ENCODE data around the gene EPHB2.

Gene EPHB2

DNA sequence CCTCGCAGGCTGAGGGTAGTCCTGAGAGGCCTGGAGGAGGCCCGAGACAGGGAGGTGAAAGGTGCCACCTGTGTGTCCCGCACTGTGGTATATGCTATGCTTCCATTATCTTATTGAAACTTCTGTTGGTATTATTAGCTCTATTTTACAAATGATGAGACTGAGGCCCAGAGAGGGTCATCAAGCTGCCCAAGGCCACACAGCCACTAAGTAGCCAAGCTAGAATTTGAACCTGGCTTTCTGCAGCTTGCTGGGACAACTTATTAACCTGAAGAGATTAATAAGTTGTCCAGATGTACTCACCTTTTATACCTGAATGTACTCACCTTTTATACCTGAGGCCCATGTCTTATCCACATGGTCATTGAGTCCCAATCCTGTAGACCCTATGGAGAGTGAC lies 83.0 kb downstream of the EPHB2 start:
- Histone ChIP-seq H3K4me3 (ENCODE audit: low read length) (no peak overlapping the region), H3K9me2 (replicated peaks; ENCODE audit: insufficient read depth, low read length) (no peaks in the 10 kb centered on the region), H4K20me1 (ENCODE audit: insufficient read depth, low read length) (no peaks in the 10 kb centered on the region), H3K27me3 (replicated peaks; ENCODE audit: insufficient read depth, low read length) (peaks cover 98% of the 10 kb centered on the region), H3K9ac (ENCODE audit: low read length) (no peak overlapping the region), H3K79me2 (ENCODE audit: low read length) (no peaks in the 10 kb centered on the region), H3F3A (ENCODE audit: insufficient read depth, low read length) (no peaks in the 10 kb centered on the region), H3K27ac (ENCODE audit: low read length) (no peak overlapping the region), H3K4me2 (ENCODE audit: low read depth, low read length) (no peak overlapping the region), H3K36me3 (replicated peaks; ENCODE audit: insufficient read depth, low read length) (no peaks in the 10 kb centered on the region), H3K4me1 (ENCODE audit: low read length) (no peaks in the 10 kb centered on the region), H3K9me3 (replicated peaks; ENCODE audit: insufficient read depth, low read length) (no peaks in the 10 kb centered on the region), H2AFZ (ENCODE audit: low read length) (no peak overlapping the region)
- no peak for DNase-seq
- TF ChIP-seq, protein P1, sequence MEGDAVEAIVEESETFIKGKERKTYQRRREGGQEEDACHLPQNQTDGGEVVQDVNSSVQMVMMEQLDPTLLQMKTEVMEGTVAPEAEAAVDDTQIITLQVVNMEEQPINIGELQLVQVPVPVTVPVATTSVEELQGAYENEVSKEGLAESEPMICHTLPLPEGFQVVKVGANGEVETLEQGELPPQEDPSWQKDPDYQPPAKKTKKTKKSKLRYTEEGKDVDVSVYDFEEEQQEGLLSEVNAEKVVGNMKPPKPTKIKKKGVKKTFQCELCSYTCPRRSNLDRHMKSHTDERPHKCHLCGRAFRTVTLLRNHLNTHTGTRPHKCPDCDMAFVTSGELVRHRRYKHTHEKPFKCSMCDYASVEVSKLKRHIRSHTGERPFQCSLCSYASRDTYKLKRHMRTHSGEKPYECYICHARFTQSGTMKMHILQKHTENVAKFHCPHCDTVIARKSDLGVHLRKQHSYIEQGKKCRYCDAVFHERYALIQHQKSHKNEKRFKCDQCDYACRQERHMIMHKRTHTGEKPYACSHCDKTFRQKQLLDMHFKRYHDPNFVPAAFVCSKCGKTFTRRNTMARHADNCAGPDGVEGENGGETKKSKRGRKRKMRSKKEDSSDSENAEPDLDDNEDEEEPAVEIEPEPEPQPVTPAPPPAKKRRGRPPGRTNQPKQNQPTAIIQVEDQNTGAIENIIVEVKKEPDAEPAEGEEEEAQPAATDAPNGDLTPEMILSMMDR (IDR thresholded peaks at IDR 0.05; ENCODE audit: low read length): no peak
- TF ChIP-seq EZH2 (optimal IDR thresholded peaks at IDR 0.05; ENCODE audit: low read depth, low read length): no peak
- no peak for TF ChIP-seq EZH2phosphoT487 (IDR thresholded peaks at IDR 0.05; ENCODE audit: low read length)

DNA sequence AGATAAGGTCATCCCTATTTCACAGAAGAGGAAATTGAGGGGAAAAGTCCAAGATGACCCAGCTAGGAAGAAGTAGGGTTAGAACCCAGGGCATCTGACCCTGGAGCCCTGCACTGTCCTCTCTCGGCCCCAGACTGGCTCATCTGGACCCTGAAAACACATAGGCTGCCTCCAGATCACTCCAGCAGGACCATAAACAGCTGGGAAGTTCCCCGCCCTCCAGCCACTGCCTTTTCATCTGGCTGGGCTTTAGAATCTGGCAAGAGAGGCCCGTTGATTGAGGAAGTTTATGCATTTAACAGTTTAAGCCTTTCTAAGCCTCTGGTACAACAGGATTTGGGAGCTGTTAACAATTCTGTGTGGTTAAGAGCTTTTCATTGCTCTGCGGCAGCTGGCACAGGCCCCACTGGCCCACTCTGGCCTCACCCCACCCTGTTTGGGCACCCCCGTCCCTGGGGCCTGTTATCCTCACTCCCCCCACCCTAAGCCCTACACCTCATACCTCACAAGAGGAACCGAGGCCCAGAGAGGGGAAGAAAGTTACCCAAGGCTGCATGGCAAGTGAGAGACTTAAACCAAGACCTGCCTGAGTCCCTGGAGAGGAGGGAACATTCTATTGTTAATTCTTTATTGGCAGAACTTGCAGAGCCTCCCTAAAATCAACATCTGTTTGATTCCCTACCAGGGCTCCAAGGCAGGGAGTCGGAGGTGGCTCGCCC lies 84.2 kb downstream of the EPHB2 start:
- no peak overlapping the region for H3K27ac ChIP-seq (ENCODE audit: low read length)
- H3K9me2 ChIP-seq (replicated peaks; ENCODE audit: insufficient read depth, low read length): no peaks in the 10 kb centered on the region
- DNase-seq: no peak
- no peaks in the 10 kb centered on the region for H3K4me1 ChIP-seq (ENCODE audit: low read length)
- H3K4me2 ChIP-seq (ENCODE audit: low read depth, low read length): no peak overlapping the region
- H3F3A ChIP-seq (ENCODE audit: insufficient read depth, low read length): no peaks in the 10 kb centered on the region
- no peaks in the 10 kb centered on the region for H4K20me1 ChIP-seq (ENCODE audit: insufficient read depth, low read length)
- no peaks in the 10 kb centered on the region for H3K36me3 ChIP-seq (replicated peaks; ENCODE audit: insufficient read depth, low read length)
- H2AFZ ChIP-seq (ENCODE audit: low read length): no peak overlapping the region
- H3K79me2 ChIP-seq (ENCODE audit: low read length): no peaks in the 10 kb centered on the region
- no peak overlapping the region for H3K9ac ChIP-seq (ENCODE audit: low read length)
- peaks cover 100% of the 10 kb centered on the region for H3K27me3 ChIP-seq (replicated peaks; ENCODE audit: insufficient read depth, low read length)
- no peak overlapping the region for H3K4me3 ChIP-seq (ENCODE audit: low read length)
- H3K9me3 ChIP-seq (replicated peaks; ENCODE audit: insufficient read depth, low read length): no peaks in the 10 kb centered on the region
- TF ChIP-seq EZH2phosphoT487 (IDR thresholded peaks at IDR 0.05; ENCODE audit: low read length) (no peak), EZH2 (optimal IDR thresholded peaks at IDR 0.05; ENCODE audit: low read depth, low read length) (no peak)
- TF ChIP-seq, protein P1 (IDR thresholded peaks at IDR 0.05; ENCODE audit: low read length): no peak

DNA sequence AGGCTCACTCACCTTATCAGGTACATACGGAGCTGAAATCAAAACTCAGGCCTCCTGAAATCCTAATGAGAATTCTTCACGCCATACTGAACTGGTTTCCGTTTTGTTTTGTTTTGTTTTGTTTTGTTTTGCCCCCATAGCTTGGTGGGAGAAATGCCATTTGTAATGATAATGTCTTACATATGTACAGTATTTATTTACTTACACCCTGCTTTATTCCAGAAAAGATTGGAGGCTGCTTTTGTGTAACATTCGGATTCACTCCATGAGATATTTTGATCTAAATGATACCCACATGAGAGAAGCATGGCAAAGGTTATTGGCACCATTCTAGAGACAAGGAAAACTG lies 84.7 kb downstream of the EPHB2 start:
- Histone ChIP-seq H3F3A (ENCODE audit: insufficient read depth, low read length) (no peaks in the 10 kb centered on the region), H3K4me2 (ENCODE audit: low read depth, low read length) (no peak overlapping the region), H3K27ac (ENCODE audit: low read length) (no peak overlapping the region), H3K4me1 (ENCODE audit: low read length) (no peaks in the 10 kb centered on the region), H2AFZ (ENCODE audit: low read length) (no peak overlapping the region), H3K36me3 (replicated peaks; ENCODE audit: insufficient read depth, low read length) (no peaks in the 10 kb centered on the region), H3K9me2 (replicated peaks; ENCODE audit: insufficient read depth, low read length) (no peaks in the 10 kb centered on the region), H3K4me3 (ENCODE audit: low read length) (no peak overlapping the region), H3K79me2 (ENCODE audit: low read length) (no peaks in the 10 kb centered on the region), H3K9me3 (replicated peaks; ENCODE audit: insufficient read depth, low read length) (no peaks in the 10 kb centered on the region), H3K9ac (ENCODE audit: low read length) (no peak overlapping the region), H4K20me1 (ENCODE audit: insufficient read depth, low read length) (no peaks in the 10 kb centered on the region), H3K27me3 (replicated peaks; ENCODE audit: insufficient read depth, low read length) (peaks cover 100% of the 10 kb centered on the region)
- no peak for DNase-seq
- TF ChIP-seq EZH2phosphoT487 (IDR thresholded peaks at IDR 0.05; ENCODE audit: low read length): no peak
- TF ChIP-seq, protein P1 (IDR thresholded peaks at IDR 0.05; ENCODE audit: low read length): no peak
- no peak for TF ChIP-seq EZH2 (optimal IDR thresholded peaks at IDR 0.05; ENCODE audit: low read depth, low read length)

Measured in MM.1S (cell line).